Skeletal muscle cell (primary cell): ENCODE results near the gene TSPAN9.

ENCODE experiments used
- DNase-seq: peaks from one replicate; pipeline ENCODE4 v3.0.0-alpha.2; 2010; ENCODE audit warnings: low read depth
- H3K4me3 ChIP-seq: 2 replicates; pipeline ENCODE4 v1.5.1; 2011; ENCODE audit warnings: low read depth, mild to moderate bottlenecking, control low read depth, low read length, moderate library complexity

TSPAN9 gene

DNA sequence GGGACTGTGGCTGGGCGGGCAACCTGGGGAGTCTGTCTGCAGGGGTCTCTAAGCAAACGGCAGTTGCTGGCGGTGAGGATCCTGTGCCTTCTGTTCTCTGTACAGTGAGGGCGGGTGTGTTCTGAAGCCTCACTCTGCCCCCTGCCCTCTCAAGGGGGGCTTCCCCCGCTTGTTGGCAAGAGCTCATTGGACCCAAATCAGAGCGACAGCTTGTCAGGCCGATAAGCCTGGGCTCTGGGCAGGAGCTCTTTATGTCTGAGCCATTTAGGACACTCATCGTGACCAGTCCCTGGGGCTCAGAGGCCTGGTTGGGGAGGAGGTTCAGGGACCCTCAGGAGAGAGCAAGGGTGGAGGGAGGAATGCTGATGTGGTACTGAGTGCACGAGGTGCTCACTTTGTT is 136.0 kb downstream of the TSPAN9 start:
- no peak overlapping the region for H3K4me3 ChIP-seq
- DNase-seq: no peak

DNA sequence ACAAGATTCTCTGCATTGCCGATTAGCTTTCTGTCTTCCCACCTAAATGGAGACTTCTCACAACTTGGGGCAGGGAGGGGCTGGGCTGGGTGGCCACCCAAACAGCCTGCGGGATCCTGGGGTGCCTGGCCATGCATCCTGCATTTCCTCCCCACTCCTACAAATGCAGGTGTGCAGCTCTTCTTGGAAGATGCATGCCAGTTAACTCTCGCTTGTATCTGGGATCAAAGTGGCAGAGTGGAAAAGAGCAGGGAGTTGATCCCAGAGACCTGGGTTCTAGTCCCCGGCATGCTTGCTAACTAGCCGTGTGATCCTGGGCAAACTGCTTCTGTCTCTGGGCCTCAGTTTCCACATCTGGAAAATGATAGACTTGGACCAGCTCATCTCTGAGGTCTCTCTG is 136.6 kb downstream of the TSPAN9 start:
- no peak overlapping the region for H3K4me3 ChIP-seq

DNA sequence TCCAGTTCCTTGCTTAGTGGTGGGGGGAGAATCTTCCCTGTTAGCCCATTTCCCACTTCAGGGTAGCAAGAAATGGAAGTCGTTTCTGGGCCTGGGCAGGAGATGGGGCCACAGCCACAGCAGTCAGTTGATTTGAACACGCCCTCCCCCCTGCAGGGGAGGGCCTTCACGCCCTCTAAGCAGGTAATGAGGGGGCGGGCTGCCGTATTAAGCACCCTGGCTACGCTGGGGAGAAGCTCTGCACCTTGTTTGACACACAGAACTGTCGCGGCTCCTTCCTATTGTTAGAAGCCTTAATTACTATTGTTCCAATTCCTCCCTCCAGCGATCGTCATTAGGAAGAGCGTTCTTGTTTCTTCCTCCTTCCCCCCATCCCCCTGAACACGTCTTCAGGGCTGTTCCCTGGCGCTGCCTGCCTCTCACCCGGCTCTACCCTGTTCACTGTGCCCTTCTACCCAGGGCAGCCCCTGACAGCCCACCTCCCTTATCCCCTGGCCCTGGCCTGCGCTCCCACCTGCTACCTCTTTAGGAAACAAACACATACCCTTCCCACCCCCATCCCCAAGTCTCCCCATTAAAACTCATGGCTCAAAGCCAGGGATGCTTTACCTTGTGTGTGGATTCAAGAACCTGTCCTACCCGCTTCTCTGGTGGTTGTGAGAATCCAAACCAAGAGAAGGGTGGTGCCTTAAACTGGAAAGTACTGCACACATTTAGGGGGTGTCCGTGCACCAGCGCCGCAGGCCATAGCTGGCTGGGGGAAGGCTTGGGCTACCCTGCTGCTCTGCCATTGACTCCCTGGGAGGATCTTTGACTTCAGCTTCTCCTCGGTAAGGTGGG is 137.6 kb downstream of the TSPAN9 start:
- no peak for DNase-seq
- no peak overlapping the region for H3K4me3 ChIP-seq

More for the DNA sequence above, 136.6 kb downstream of the TSPAN9 start:
- no peak for DNase-seq

DNA sequence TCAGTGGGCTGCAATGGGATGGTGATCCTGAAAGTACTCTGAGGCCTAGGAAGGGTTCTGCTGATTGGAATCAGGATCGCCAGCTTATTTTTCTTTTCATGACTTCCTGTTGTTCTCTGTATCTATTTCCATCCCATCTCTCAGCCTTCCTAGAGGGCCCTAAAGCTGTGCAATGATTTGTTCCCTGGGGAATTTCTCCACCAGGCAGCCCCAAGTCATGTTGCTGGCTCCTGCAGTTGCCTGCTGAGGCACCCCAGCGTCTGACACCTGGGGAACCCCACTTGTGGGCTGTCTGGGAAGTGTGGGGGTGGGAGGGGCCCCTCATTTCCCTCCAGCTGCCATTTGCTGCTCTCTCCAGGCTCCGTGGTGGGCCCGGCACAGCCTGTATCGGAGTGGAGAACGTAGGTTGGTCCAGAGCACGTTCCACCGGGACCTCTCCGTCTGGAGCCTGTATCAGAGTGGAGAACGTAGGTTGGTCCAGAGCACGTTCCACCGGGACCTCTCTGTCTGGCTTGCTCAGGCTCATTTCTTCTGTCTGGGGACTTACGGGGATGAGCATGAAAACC is 138.3 kb downstream of the TSPAN9 start:
- H3K4me3 ChIP-seq: no peak overlapping the region
- DNase-seq: no peak

DNA sequence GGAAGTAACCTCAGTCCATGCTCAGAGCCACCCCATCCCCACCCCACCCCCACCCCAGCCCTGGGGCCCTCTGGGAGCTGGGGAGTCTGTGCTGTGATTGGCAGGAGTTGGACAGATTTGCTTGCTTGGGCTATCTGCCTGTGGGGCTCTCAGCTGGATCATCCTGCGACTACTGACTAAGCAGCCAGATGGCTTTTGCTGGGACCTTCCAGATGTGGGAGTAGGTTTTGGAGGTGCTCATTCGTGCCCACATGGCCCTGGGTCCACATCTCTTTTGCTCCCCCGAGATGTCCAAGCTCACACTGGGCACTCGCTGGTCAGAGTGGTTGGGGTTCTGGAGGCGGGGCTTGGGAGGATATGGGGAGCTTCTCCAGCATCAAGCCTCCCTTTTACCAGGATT is 138.9 kb downstream of the TSPAN9 start:
- H3K4me3 ChIP-seq: no peak overlapping the region
- no peak for DNase-seq

DNA sequence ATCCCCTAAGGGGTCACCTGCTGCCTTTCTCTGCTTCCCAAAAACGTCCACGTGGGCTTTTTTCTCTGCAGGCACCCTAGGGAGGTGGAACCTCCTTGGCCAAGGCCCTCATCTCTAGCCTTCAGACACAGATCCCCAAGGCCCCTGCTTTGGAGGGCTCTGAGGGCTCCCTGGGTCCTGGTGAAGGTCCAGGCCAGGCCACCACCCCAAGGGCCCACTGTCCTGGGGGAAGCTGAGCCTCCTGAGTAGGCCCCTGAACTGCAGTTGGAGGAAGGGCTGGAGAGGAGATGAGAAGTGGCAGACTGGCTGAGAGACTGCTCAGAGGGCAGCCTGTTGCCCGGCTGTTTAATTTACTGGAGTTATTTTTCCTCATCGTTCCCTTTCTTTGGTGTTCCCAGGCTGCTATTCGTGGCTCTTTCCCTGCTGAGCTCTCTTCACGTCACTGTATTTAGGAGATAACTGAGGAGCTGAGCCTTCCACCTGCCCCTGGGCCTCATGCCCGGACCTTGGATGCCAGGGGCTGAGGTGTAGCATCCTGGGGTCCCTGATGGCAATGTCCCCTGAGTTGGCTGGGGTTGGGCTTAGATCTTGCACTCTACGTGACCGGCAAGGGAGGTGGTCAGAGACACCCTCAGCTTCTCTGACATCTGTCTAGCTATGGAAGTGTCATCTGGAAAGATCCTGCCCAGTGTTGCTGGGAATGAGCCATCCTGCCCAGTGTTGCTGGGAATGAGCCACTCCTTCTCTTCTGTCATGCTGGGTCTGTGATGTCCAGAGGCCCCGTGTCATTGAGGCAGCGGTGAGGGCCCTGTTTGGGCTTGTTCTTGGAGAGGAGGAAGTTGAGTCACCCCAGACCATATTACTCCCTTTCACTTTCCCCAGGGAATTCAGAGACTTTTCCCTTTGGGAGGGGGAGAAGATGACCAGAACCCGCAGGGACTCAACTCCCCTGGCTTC is 139.8 kb downstream of the TSPAN9 start:
- no peak for DNase-seq

DNA sequence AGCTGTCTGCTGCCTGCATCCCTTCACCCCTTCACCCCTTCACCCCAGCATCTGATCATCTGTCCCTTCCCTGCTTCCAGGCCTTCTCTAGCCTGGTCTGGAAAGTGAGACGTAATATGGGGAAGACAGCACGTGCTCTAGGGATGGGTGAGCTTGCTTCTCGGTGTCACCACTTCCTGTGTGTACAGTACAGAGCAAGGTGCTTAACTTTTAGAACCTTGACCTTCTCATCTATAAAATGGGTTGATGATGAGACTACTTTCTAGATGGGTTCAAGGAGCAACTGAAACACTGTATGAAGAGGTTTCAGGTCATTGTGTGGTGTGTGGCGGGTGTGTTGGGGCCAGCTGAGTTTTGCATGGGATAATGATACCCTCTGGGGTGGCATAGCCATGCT is 140.5 kb downstream of the TSPAN9 start:
- DNase-seq: no peak
- H3K4me3 ChIP-seq: no peak overlapping the region

More for the DNA sequence above, 139.8 kb downstream of the TSPAN9 start:
- H3K4me3 ChIP-seq: no peak overlapping the region

DNA sequence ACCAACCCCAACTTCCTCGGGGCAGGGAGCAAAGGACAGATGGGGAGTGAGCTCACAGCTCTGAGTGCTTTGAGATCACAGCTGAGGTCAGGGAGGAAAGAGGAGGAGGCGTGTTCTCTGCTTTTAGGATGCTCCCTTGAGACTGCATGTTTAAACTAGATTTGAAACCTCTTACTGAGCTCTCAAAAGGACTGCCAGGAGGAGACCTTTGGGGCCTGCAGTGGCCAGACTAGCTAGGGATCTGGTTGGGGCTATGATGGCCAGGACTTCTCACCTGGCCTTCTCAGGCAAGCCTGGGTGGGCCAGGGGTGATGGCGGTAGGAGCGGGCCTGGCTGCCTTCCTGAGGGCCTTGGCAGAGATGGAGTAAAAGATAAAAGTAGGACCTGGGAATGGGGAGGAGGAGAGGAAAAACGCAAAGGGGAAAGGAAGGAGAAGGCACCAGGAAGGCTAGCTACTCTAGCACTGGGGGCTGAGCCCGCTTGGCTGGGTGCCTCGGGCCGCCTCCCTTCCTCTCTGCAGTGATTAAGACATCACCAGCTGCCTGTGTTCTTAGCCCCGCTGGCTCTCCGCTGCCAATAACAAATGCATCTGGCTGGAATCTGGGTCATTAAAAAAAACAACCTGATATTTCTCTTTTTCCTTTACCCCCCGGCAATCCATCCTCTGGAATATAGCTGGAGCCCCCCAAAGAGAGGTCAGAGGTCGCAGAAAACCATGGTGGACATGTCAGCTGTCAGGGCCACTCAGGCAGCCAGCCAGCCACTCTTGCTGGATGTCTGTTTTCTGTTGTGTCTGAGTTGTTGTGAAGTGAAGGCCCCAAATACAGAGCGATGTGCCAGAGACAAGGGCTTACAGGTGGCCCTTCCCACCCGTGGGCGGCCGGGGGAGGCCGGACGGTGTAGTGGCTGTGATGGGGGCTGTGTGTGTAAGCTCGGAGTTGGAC is 141.3 kb downstream of the TSPAN9 start:
- DNase-seq: peak; percentile 71
- no peak overlapping the region for H3K4me3 ChIP-seq

DNA sequence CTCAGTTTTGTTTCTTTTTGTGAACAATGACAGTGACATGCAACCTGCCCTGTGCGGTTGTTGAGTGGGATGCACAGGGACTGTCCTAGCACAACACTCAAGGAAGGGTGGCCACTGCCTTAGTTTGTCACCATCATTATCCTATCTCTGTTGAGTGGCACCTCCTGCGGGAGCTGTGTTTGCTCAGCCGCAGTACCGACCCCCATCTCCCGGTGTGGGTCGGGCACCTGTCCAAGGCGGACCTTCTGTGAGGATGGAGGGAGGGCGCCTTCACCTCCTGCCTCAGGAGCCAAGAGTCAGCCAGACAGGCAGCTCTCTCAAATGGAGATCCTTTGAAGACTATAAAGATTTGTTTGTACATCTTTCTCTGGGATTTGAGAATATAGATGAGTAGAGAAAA is 142.1 kb downstream of the TSPAN9 start:
- H3K4me3 ChIP-seq: no peak overlapping the region

DNA sequence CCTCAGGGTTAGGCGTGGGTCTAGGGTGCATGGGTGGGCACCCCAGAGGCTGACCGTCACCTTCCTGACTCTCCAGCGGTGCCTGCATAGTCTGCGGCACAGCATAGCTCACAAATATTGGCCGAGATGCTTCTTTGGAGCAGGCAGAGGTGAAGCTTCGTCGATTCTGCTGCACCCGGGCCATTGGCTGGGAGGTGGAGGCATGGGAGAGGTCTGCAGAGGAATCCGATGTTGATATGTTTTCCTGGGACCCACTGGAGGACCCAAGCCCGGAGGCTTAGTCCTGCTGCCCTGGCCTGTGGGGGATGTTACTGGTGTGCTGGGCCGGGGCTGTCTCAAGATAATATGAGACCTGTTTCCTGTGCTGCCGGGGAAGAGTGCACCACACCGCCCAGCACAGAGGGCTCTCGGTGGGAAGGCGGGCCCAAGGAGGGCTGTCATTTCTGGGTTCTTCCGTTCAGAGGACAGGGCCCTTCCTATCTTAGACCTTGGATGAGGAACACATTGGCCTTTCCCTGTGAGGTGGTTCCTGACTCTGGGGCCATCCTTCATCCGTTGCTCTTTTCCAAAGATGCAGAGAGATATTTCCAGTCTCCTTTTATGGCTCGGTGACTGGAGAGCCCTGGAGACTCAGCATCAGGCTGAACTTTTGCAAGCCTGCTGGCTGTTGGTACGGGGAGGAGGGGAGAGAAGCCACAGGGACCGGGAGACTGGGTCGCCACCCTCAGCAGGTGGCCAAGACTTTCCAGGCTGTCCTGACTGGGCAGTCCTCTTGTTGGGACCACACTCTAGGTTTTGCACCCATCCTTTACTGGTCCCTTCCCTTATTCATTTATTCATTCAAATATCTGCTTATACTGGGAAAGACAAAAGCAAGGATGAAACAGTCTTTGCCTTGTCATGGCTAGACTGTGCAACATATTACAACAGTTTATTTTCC is 143.5 kb downstream of the TSPAN9 start:
- no peak overlapping the region for H3K4me3 ChIP-seq
- no peak for DNase-seq

More for the DNA sequence above, 142.1 kb downstream of the TSPAN9 start:
- DNase-seq: no peak

DNA sequence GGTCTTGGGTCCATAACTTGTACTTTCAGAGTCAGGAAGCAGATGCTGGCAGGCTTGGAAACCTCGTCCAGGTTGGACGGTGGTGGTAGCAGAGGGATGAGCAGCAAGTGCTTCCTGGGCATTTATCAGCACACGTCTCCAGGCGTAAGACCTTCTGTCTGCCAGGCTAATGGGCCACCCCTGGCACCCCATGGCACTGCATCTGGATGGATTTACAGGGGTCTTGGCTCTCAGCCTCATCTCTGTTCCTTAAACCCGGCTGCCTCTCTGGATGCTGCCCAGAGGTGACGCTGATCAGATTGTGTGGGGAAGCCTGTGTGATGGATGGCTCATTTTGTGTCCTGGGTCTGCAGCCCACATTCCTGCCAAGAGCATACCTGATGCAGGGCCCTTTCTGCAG is 145.1 kb downstream of the TSPAN9 start:
- DNase-seq: no peak
- no peak overlapping the region for H3K4me3 ChIP-seq

DNA sequence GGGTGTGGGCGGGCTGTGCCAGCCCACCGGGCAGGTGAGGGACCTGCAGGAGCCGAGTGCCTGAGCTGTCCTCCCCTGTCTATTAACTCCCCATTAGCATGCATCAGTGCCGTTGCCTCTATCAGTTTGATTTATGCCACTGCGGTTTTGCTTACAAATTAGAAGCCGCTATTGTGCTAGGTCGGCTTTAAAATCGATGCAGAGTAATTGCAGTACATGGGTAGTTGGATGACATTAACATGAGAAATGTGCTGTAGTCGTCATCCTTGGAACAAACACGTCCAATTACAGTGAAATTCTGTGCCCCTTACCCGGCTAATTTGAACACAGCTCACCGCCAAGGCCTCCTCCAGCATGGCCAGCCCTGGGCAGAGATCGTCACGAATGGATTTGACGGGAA is 145.8 kb downstream of the TSPAN9 start:
- no peak for DNase-seq
- no peak overlapping the region for H3K4me3 ChIP-seq

DNA sequence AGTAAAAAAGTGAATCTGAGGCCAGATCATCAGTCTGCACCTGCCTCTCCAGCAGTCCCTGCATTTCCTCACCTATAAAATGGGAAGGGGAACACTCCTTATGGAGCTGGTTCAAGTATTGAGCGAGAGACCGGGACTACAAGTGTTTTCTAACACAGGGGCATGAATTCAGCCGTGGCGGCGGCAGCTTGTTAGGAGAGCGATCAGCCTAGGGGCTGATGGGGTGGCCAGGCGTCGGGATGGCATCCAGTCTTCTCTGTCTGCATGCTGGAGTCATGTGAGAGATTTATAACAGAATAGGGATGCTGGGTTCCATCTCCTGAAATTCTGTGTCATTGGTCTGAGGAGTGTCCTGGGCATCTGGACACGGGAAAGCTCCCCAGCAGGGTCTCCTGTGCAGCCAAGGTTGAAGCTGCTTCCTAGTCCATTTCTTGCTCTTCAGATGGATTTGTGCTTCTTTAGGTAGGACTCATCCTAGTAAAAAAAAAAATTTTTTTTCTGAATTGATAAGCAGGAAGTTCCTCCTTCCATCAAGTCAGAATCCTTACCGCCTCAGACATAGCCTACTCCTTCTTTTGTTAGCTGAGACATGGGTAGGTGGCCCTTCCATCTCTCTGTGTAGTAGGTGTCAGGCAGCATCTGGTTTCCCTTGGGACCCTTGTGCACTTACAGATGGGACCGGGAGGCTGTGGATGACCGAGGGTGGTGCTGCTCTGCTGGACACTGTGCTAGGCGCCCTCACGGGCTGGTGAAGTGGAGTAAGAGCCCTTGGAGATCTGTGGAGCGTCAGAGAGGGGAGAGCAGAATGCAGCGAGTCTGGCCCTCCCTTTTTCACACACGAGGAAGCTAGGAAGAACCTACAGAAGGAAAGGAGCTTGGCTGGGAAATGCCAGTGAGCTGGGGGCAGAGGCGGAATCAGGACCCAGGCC is 146.7 kb downstream of the TSPAN9 start:
- H3K4me3 ChIP-seq: no peak overlapping the region
- DNase-seq: no peak

DNA sequence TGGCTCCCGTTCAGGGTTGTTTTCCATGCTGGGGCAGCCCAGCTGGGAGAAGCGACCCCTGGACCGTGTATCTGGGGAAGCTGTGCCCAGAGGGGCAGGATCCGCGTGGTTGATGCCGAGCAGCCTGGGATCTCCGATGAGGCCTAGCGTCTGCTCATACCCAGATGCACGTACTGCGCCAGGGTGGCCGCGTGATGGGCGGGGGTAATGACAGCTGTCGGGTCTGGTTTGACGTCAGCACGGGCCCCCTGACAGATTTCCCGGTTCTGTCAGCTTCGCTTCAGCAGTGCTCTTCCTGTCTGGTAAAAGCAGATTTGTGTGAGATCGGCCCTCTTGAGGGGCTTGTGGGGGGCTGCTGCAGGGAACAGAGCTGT is 147.3 kb downstream of the TSPAN9 start:
- no peak for DNase-seq
- no peak overlapping the region for H3K4me3 ChIP-seq

DNA sequence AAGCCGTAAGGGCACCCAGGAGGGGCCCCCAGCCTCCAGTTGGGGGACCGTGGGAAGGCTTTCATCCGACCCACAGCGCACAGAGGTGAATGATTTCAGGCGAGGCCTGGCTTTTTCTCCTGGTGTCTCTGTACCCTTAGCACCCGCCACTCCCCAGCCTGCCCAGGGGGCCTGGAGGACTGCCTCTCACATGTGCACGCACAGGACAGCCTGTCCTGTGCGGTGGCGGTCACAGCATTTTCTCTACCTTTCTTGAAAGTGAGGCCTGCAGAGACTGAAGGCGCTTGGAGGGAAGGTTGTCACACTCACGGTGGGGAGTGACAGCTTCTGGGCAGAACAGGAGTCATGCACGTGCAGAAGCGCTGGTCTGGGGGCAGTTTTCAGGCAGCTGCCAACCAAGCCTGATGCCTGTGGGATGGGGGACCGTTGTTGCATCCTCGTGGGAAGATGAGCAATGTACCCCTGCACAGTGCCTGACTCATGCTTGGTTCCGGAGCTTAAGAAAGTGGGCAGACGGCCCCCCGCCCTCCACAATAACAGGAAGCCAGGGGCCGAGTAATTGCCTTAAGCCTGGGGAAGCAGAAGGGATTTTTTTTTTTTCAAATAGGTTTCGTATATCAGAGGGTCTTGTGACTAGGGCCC is 148.1 kb downstream of the TSPAN9 start:
- no peak overlapping the region for H3K4me3 ChIP-seq
- DNase-seq: peak; percentile 78

DNA sequence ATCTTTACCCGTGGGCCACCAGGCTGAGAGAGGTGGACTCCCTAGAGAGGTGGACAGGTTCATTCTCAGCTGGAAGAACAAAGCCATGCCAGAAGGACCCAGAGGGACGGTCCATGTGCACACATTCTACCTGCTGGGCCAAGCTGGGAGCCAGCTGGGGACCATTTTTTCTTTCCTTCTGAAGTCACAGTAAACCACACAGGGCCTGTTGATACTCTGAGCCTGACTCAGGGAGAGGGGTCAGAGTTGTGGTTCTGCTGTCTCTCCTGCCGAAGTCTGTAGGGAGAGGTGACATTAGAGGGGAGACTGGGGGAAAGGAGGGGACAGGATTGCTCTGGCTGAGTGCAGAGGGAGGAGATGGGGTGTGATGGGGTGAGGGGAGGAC is 148.6 kb downstream of the TSPAN9 start:
- no peak overlapping the region for H3K4me3 ChIP-seq
- DNase-seq: no peak

DNA sequence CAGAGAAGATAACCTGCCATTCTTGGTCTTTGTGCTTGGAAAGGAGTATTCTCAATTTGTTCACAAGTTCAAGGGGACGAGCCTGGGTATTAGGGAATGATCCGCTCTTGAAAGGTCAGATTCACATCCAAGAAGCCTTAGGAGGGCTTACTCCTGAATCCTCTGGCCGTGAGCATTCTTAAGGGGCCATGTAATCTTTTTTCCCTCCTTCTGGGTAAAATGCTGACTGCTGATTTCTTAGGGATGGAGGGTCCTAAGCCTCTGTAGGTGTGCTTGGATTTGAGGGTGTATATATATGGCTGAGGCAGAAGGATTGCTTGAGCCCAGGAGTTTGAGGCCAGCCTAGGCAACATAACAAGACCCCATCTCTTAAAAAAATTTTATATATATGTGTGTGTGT is 149.1 kb downstream of the TSPAN9 start:
- no peak overlapping the region for H3K4me3 ChIP-seq
- DNase-seq: no peak
